Retina (tissue), 1 donor: ENCODE data around the gene WNT16.

Experiments
- DNase-seq: peaks from one replicate; pipeline ENCODE4 v3.0.0-alpha.2; 2016

Gene WNT16

GRCh38 chr7:121344497-121344896 is 15.7 kb downstream of the WNT16 start:
- DNase-seq: no peak

- no peak for DNase-seq
These were observed 22.9 kb downstream of the WNT16 start for GRCh38 chr7:121351682-121352081.

DNA sequence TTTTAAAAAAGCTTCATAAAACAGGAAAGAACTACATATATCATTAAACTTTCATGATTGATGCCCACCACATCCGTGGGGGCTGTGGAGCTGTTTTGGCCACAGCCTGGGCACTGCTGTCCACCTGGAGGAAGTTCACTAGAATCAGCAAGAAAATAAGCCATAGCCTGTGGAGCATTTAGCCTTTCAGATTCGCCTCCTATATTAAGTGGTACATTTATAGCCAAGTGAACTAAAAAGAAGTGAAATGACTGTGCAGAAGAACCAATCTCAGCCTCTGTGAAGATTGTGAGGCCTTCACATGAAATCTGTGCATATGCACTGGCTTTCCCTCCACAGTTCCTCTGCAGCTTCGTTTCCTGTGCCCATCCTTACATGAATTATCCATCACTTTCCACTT is 23.5 kb downstream of the WNT16 start:
- no peak for DNase-seq

DNA sequence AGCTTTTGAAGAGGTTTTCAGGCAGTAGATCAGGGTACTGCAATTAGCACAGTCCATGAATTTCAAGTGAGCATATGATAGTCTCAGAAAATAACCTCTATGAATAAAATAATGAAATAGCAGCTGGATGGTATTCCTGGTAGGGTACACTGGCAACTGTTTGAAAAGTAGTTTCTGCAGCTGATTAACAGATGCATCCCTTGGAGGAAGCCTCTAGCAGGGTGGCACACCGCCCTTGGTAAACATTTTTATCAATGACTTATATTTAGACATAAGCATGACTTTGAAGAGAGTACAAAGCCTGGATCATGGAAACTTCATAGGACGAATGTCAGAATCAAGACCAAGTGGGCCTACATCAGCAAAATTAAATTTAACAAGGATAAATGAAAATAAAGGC is 26.8 kb downstream of the WNT16 start:
- no peak for DNase-seq

DNA sequence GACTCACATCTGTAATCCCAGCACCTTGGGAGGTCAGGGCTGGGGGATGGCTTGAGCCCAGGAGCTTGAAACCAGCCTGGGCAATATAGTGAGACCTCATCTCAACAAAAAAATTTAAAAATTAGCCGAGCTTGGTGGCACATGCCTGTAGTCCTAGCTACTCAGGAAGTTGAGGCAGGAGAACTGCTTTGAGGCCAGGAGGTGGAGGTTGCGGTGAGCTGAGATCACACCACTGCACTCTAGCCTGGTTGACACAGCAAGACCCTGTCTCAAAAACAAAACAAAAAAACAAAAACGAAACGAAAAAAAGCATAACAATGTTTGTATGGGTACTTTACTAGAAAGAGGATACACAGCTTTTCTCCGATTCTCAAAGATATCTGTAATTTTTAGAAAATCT is 31.8 kb downstream of the WNT16 start:
- DNase-seq: no peak

DNA sequence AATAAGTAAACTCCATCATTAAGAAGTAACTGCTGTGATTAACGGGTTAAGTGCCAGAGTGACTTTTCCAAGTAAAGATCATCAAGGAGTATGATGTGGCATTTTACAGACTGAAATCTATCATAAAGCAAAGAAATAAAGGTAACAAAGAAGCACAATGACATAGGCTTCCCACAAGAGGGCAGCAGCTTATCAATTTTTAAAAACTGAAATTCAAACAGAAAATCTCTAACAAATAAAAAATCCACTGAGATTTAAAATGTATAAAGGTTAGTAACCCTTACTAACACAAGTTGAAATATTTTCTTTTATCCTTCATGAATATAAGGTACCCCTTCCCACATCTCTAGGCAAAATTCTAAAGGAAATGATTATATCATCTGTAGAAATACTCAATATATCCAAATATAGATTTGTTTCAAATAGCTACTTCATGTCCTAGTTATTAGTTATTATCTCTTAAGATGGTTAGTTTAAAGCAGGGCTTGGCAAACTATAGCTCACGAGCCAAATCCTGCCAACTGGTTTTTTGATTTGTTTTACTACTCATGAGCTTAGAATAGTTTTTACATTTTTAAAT is 38.1 kb downstream of the WNT16 start:
- peak; percentile 26 for DNase-seq

- DNase-seq: no peak
These were observed 40.7 kb downstream of the WNT16 start for GRCh38 chr7:121369462-121369861.

GRCh38 chr7:121371367-121371766 is 42.6 kb downstream of the WNT16 start:
- no peak for DNase-seq

DNA sequence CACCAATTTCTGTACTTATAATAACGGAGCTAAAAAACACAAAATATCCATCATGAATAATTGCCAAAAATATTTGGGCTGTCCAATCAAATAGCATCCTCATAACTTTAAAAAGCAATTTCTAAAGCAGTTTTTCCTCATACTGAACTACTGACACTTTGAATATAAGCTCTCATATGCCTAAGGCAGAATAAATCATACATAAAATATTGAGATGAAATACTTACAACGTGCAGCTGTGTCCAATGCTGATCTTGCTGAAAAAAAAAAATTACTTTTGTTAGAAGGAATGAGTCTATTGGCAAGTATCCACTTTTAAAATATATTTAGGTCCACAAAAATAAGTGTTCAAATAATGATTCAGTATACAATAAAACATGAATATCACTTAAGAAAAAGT is 43.1 kb downstream of the WNT16 start:
- DNase-seq: no peak

GRCh38 chr7:121372376-121373010 is 43.7 kb downstream of the WNT16 start:
- no peak for DNase-seq

DNA sequence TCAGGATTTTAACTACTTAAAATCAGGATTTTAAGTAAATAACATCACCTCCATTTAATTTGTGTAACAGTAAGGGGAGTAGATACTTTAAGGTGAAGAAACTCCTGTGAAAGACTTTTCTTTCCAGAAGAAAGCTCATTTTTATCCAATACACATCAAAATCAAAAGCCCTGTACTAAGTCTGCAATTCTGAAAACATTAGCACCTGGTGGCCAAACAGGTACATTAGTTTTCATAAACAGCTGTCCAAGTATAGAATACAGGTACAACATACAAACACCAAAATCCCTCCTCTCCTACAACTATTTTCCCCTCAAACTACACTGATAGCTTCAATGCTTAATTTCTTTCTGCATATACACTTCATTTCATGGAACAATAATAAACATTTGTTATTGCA is 44.4 kb downstream of the WNT16 start:
- DNase-seq: no peak

DNA sequence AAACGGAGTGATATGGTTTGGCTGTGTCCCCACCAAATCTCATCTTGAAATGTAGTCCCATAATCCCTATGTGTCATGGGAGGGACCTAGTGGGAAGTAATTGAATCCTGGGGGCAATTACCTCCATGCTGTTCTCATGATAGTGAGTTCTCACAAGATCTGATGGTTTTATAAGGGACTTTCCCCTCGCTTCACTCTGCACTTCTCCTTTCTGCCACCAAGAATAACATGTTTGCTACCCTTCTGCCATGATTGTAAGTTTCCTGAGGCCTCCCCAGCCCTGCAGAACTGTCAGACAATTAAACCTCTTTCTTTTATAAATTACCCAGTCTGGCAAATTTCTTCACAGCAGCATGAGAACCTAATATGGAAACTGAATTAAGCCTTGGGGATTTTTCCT is 48.2 kb downstream of the WNT16 start:
- DNase-seq: no peak

GRCh38 chr7:121379930-121380329 is 51.1 kb downstream of the WNT16 start:
- DNase-seq: no peak

- no peak for DNase-seq
These were observed 53.7 kb downstream of the WNT16 start for GRCh38 chr7:121382473-121382872.

GRCh38 chr7:121383235-121383910 is 54.6 kb downstream of the WNT16 start:
- DNase-seq: no peak

DNA sequence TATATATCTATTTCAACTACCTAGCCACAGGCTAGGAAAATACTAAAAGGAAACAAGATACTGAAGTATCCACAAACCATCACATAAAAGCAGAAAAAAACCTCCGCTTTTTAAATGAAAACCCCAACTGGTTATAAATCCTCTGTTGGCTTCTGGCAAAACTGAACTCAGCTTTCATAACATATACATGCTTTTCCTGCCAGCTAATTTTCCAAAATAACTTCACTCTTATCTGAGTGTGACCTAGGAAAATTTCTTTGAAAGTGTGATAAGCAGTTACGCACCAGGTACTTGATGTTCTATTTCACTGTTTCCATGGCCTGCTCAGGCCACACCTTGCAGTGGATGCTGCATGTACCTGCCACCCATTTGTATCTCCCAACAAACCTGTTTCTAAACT is 55.5 kb downstream of the WNT16 start:
- DNase-seq: no peak

DNA sequence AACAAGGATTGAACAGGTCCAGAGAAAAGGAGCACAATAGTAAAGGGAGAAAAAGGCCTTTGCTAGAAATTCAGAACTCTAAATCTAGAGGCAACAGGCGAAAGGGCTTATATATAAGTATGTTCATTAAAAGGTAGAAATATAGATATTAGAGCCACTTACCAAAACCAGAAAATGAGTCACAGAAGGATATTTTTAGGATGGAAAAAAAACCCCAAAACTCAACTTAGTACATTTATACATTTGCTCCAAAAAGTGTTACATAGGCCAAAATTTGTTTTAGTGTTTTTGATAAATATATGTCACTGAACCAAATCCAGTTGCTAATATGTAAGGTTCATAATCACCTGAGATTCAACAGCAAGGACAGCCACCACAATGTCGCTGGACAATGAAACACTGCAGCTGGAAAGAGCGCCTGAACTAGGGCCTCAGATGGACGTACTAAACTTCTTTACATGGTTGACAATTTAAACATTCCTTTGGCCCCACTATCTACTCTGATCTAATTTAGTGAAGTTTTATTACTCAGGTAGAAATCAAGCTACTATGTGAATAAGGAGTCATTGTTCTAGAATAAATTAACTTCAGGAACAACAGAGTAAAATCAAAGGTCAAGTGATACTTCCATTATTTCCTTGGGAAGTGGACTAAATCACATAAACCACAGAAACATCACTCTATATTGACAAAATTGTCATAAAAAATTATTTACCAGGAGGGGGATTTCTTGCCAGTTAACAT is 56.4 kb downstream of the WNT16 start:
- DNase-seq: no peak

DNA sequence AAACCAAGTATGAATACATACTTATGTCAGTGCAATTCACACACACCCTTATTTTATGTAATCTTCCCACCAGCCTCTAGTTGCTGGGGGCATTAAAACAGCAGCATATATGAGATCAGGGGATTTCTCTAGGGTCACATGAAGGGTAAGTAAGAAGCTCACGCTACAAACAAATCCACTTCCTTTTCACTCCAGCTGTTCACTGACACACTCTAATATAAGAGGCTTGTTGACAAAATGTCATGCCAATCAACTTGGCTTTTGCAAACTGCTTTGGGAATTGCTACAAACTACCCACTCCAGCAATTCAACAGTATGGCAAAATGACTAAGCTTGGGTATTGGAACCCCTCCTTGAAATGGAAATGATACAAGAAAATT is 57.0 kb downstream of the WNT16 start:
- peak; percentile 16 for DNase-seq

GRCh38 chr7:121388950-121389349 is 60.1 kb downstream of the WNT16 start:
- DNase-seq: no peak

GRCh38 chr7:121390109-121390508 is 61.3 kb downstream of the WNT16 start:
- DNase-seq: no peak

- no peak for DNase-seq
These were observed 61.8 kb downstream of the WNT16 start for GRCh38 chr7:121390617-121391016.
